HG03135 (cell line): Measurements from ENCODE around the gene RBM10.

Source experiments
- ATAC-seq: cut with Tn5 transposase; IDR thresholded peaks from one replicate; pipeline ENCODE4 v1.9.1; 2021; ENCODE audit warnings: mild to moderate bottlenecking, moderate library complexity; ENCODE audit not compliant: unreplicated experiment

RBM10 gene

GRCh38 chrX:47216393-47216925 lies 71.4 kb downstream of the RBM10 start:
- ATAC-seq: no peak

- ATAC-seq: no peak
Observed at GRCh38 chrX:47217121-47217851, 72.3 kb downstream of the RBM10 start.

GRCh38 chrX:47217852-47218279 lies 72.8 kb downstream of the RBM10 start:
- ATAC-seq: peak; percentile 89

- peak; percentile 47 for ATAC-seq
Observed at GRCh38 chrX:47218280-47218919, 73.4 kb downstream of the RBM10 start, which contains the start of gene CDK16. TSS of gene CDK16 (plus strand) at chrX:47218681. CDS start at chrX:47223558, 4,877 bp downstream.

DNA sequence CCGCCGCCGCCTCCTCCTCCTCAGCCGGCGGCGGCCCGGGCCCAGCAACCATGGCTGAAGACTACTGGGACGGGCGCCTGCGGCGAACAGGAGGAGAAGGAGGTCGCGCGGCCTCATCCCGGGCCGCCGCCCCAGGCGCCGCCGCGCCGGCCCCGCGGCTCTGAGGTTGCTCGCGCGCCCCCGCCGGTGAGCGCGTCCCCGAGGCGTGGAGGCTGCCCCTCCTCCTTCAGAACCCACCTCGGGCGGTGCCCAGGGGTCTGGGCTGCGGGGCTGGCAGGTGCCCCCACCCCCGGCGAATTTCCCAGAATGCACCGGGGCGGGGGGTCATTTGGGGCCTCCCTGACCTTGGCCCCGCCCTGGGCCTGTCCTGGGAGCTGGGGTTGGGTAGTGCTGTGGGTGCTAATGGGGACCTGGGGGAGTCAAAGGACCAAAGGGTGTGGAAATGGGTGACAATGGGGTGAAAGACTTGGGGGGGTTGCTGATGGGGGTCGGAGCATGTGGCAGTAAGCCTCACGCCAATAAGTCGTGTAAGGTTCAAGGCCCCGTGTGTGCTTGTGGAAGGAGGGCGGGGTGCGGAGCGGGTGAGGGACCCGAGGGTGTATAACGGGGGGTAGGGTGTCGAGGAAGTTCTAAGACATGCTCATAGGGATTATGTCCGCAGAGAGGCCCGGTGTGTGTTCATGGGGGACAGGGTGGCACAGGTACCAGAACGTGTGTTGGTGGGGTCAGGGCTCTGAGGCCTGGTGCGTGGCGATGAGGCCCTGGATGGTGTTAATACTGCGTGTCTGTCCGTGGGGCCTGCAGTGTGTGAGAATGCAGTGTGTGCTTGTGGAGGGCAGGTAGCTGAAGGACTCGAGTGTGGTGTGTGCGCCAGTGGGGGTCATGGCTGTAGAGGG lies 74.1 kb downstream of the RBM10 start:
- no peak for ATAC-seq

DNA sequence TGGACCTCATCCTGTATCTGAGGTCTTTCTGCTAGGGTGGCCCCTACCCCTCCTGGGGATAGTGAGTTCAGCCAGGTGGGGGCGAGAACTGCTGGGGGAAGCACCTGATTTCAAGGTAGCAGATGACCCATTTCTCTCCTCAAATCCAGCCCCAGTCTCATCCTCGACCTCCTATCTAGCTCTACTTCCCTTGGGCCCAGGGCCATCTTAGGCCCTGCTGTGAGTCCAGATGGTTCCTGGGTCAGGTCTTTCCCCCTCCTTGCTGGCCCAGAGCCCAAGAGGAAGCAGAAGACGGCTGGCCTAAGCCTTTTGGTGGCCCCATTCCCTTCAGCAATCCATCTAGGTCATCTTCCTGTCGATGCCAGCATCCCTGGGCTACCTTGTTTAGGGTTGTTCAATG lies 76.7 kb downstream of the RBM10 start:
- ATAC-seq: no peak

GRCh38 chrX:47222751-47223350 lies 77.8 kb downstream of the RBM10 start:
- ATAC-seq: no peak

DNA sequence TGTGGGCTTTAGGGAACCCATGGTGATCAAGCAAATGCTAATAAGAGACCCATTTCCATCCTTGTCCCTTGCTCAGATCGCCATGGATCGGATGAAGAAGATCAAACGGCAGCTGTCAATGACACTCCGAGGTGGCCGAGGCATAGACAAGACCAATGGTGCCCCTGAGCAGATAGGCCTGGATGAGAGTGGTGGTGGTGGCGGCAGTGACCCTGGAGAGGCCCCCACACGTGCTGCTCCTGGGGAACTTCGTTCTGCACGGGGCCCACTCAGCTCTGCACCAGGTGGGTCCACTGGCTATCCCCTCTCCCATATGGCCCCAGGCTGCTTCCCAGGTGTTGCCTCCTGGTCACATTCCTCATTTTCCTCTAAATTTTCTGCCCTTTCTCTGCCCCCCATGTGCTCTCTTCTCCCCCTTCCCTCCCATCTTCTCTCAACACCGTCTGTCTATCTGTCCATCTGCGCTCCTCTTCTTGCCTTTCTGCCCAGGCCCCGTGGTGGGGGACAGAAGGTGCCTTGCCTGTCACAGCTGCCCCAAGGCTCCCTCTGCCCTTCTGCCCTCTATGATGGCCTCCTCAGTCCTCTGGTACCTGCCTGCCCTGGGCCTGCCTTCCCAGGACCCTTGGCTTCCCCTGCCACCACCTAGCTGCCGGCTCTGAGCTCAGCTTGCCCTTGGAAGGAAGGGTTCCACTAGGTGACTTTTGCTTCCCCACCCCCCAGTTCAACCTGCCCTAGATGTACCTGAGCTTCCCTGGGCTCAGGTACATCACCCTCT lies 78.6 kb downstream of the RBM10 start:
- no peak for ATAC-seq

GRCh38 chrX:47224266-47224895 lies 79.4 kb downstream of the RBM10 start:
- no peak for ATAC-seq

- no peak for ATAC-seq
Observed at GRCh38 chrX:47224896-47225290, 79.9 kb downstream of the RBM10 start.

GRCh38 chrX:47226071-47226470 lies 81.0 kb downstream of the RBM10 start:
- ATAC-seq: no peak

GRCh38 chrX:47226531-47227333 lies 81.7 kb downstream of the RBM10 start:
- no peak for ATAC-seq

DNA sequence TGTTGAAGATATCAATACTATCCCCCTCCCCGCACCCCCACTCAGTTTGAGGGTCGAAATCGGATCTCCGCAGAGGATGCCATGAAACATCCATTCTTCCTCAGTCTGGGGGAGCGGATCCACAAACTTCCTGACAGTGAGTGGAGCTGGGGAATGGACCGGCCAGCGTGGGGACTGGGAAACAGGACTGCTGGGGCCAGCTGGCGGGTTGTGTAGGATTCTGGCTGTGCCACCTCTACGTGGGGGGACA lies 82.2 kb downstream of the RBM10 start:
- no peak for ATAC-seq

GRCh38 chrX:47228550-47229270 lies 83.7 kb downstream of the RBM10 start:
- ATAC-seq: no peak

GRCh38 chrX:47229427-47229826 lies 84.4 kb downstream of the RBM10 start:
- ATAC-seq: no peak

DNA sequence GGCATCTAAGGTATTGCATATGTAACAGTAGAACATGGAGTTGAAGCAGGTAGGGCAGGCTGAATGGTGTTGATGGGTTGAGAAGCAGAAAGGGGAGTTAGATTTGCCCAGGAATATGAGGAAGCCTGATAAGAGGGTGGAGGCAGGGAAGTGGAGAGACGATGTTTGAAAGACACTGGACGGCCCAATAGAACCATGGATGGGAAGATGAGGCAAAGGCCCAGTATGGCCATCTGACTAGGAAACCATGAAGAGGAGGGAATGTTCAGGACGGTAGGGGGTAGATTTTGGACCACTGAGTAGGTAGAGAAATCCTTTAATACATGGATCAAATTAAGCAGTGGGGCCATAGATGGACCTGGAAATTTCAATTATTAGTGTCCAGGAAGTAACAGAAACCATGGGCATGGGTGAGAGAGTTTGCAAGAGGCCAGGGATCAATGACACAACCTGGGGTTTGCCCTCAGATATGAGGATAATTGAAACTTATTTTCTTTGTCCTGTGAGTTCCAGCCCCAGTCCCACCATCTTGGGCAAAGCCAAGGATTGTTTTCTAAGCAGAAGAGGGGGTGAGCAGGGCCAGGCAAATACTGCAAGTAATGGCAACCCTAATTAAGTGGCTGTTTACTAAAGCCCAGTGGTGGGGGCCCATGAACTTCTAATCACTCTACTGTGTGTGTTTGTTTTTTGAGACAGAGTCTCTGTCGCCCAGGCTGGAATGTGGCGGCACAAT lies 85.3 kb downstream of the RBM10 start:
- ATAC-seq: no peak

GRCh38 chrX:47231167-47231566 lies 86.1 kb downstream of the RBM10 start:
- no peak for ATAC-seq
